NK-92 treated with Interleukin-12 subunit alpha and Interleukin-12 subunit beta, amount 100 ng/mL, for 24 hours (cell line): ENCODE data around the gene DMBX1.
A peak's percentile ranks its signal among the peaks of the same experiment; 100 is the strongest.

Source experiments
- DNase-seq: peaks from one replicate; lab custom pipeline; 2025; lab: John Stamatoyannopoulos, UW

Gene DMBX1

DNA sequence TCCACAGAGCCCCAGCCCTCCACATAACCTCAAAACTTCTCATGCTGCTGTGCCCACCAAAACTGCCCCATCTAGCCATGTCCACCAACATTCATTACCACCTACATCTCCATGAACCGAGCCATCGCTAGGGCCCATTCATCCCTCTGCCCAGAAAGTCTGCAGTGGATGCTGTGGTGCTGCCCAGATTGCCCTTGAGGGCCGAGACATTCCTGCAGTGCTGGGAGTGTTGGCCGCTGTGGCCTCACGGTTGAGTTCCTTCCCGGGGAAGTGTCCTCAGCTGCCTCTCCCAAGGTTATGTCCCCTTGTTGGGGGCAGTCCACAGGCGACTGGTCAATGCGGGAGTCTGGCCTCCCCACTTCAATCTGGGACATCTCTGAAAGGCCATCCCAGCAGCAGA, 30.3 kb upstream of the DMBX1 start:
- no peak for DNase-seq

- no peak for DNase-seq
Observed at GRCh38 chr1:46461017-46461808, 28.4 kb upstream of the DMBX1 start.

GRCh38 chr1:46461809-46462448, 27.7 kb upstream of the DMBX1 start:
- no peak for DNase-seq

DNA sequence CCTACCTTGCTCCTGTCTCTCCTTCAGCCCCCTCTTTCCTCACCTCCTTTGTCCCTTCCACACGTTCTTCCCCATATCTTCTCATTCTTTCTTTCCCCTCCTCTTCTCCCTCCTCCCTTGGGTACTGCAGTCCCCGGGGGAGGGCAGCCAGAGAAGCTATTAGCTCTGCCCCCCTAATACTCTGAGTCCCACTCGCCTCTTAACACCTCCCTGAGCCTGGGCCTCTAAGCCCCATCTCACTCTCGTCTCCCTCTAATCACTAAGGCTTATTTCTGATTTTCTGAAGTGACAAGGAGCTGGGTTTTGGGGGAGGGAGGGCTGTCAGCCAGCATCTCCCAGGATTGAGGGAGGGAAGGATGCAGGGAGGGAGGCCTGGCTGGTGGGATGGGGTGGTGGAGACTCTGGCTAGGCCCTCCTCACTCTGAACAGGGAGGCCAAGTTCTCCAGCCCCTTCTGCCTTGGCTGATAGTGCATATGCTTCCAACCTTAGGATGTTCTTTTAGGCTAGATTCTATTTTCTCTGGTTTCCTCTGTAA, 25.6 kb upstream of the DMBX1 start:
- no peak for DNase-seq

DNA sequence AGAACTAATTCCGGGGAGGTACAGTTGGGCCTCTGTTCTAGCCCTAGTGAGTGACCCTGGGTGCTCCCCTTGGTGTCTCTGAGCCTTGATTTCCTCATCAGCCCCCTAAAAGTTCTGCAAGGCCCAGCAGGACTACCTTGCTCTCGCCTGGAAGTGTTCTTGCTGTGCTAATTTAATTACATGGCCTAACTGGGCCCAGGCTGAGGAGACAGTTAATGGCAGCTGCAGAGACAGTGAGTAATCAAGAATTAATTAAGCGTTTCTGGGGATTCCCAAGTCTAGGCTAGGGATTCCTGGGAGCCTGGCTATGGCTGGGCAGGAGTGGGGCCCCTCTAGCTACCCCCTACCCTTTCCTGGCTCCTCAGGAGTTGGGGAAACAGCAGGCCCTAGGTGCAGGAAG, 24.7 kb upstream of the DMBX1 start:
- DNase-seq: no peak

DNA sequence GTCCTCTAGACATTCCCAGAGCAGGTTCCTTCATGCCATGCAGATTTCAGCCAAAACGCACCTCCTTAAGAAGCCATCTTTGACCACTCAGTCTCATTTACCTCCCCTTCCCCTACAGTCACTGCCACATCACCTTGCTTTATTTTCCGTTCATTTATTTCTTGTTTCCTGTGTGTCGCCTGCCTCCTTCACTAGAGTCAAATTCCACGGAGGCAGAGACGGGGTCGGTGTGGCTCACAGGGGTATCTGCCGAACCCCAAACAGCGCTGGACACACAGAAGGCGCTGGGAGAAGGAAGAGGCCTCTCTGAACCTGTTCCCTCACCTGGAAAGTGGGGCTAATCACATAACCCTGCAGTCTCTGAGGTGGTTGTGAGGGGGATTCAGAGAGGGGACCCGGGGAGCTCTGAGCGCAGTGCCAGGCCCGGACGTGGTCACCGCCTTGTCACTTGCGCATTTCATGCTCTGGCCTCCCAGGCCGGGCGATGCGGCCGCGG, 23.6 kb upstream of the DMBX1 start:
- DNase-seq: no peak

DNA sequence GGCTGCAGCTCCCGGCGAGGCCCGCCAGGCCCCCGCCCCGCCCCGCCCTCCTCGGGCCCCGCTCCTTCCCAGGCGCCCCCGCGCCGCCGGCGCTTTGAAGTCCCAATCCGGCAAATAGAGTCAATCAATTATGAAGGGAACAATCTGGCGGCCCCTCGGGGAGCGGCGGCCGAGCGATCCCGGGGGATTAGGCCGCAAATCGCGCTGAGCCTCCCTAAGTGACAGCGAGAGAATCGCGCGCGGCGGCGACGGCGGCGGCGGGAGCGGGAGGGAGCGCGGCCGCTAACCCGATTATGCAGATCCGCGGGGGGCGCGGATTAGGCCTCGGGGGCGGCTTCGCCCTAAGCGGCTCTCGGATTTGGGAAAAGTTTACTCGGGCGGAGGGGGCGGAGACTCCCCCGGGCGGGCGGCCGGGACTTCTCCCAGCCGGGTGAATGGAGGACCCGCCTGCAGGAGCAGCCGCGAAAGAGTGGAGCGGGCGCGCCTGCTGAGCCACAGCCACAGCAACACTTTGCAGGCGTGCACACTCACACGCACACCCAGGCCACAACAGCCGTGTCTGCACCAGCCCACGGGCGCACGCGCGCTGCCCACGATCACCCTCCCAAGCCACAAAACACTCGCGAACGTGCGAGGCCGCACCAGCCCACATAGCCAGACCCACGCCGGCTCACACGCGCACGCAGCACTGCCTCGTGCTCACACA, 23.0 kb upstream of the DMBX1 start:
- no peak for DNase-seq

DNA sequence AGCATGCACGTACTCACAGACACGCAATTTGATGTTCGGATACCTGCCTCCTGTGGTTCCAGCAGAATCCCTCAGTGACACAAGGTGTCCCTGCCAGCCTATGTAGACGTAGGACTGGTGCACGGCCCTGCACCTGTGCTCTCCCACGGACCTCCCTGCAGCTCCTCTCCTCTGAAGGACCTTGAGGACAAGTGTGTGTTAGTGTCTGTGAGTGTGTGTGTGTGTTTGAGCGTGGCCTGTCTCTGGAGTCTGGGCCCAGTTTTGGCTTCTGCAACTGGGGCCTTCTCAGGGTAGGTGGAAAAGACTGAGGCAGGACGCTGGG, 22.5 kb upstream of the DMBX1 start:
- DNase-seq: no peak

GRCh38 chr1:46469881-46470280, 19.8 kb upstream of the DMBX1 start:
- no peak for DNase-seq

DNA sequence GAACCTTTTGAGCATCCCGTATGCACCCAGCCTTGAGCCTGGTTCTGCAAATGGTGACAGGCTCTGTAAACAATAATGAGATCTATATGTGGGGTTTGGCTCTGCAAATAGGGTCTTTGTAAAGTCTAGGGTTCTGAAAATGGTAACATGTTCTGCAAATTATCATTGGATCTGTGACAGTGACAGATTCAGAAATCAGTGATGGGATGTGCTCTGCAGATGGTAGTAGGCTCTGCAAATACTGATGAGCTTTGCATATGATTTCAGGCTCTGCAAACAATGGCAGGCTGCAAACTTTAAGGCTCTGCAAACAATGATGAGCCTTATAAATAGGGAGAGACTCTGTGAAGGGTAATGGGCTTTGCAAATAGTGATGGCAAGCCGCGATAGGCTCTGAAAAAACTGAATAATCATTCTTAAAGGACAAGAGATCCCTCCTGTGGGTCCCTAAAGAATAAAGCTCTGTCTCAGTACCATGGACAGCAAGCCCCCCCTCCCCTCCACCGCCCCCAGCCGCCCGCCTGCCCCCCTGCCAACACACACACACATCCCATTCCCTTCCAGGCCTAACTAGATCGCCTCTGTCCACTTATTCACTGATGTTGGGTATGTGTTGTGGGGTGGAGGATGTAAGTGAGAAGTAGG, 17.7 kb upstream of the DMBX1 start:
- no peak for DNase-seq

DNA sequence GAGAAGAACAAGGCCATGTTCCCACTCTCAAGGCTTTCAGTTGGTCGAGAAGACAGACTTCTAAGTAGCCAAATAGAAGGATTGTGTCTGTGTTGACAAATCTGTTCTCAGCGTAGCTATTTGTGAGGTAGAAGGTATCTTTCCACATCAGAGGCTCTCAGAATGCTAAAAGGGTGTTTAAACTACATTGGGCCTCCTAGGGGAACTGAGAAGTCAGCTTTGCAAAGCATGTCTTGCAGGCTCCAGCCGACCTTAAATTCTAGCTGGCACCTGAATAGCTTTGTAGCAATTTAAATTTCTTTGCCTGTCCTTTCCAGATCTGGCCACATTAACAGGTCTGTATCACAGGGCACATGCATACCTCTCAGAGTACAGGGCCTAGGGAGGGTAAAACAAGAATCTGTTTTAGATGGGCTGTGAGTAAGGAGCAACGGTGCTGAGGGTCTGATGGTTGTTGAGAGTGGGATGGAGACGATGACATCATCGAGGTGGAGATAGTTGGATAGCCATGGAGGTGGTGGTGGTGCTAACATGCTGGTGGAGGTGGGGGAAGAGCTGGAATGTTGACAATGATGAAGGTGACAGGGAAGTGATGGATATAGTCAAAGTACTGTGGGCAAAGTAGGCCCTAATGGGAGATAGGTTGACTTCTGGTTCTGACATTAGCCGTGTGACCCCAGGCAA, 17.0 kb upstream of the DMBX1 start:
- DNase-seq: no peak

DNA sequence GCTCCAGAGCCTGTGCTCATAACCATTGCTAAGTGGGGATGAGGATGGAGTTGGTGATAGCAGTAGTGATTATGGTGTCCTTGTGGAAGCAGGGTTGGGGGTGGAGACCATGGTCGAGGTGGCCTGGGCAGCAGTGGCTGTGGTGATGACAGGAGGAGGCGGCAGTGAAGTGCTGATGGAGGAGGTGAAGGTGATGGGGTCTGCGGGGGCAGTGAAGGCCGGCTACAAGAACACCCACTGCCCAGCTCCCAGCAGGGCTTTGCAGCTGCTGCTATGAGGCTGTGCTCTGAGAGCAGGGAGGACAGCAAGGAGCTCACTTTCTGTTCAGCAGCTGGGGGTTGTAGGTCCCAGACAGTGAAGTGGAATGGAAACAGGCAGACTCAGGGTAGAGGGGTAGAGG, 15.6 kb upstream of the DMBX1 start:
- no peak for DNase-seq

DNA sequence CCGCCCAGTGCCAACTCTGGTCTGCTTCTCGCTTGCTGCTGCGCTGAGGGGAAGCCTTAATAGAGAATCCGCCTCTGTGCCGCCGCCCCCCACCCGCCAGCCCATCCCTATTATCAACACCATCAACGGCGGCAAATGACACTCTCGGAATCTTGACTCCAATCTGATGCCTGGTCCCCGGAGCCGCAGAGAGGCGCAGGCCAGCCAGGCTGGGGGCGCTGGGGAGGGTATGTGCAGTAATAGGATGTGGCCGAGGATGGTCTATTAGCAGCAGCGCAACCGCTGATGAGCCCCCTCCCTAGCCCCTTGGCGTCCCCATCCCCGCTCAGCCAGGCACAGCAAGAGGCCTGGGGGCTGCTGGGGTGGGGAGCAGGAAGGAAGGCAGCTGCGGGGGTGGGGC, 15.1 kb upstream of the DMBX1 start:
- no peak for DNase-seq

DNA sequence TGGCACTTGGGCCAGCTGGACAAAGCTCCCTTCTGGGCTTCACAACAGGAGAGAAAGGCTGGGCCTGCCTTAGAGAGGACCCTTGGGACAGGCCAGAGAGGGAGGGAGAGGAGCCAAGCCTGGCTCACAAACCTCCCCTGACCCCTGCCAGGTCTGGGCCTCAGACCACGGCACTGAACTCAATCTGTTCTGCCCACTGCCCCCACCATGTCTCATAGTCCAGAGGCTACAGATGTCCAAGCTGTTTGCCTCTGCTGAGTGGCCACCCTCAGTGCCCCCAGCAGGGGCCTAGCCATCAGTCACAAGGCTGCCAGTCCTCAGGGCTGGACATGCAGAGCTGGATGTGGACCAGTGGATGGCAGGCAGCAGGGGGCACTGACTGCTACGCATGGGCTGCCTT, 13.0 kb upstream of the DMBX1 start:
- DNase-seq: no peak

GRCh38 chr1:46477153-46477929, 12.3 kb upstream of the DMBX1 start:
- DNase-seq: peak; percentile 48

- no peak for DNase-seq
Observed at GRCh38 chr1:46478721-46479485, 10.7 kb upstream of the DMBX1 start.

- no peak for DNase-seq
Observed at GRCh38 chr1:46479744-46480350, 9.8 kb upstream of the DMBX1 start.

DNA sequence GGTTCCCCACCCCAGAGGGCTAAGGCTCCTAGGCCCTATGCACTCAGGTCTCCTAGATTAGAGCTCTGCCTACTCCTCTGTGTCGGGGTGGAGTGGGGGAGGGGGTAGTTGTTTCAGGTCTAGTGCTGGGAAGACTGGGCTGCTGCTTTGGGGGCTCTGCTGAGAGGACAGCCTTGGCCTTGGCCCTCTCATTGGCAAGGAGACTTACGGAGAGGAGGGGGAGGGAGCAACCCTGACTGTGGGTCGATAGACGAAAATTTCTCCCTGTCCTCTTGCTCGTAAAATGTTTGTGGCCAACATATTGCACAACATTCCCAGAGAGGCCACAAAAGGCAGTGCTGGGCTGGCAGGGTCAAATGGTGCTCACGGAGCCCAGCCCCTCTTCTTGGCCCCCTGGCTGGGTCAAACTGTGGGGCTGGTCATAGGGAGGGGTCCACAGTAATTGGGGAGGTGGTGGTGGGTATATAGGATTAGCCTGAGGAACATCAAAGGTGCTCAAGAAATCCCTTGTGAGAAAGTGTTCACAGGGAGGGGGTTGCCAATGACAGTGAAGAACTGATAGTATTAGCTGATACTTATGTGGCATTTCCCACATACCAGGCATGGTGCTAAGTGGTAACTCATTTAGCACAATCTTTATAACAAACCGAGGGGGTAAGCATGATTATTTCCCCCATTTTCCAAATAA, 8.5 kb upstream of the DMBX1 start:
- no peak for DNase-seq

DNA sequence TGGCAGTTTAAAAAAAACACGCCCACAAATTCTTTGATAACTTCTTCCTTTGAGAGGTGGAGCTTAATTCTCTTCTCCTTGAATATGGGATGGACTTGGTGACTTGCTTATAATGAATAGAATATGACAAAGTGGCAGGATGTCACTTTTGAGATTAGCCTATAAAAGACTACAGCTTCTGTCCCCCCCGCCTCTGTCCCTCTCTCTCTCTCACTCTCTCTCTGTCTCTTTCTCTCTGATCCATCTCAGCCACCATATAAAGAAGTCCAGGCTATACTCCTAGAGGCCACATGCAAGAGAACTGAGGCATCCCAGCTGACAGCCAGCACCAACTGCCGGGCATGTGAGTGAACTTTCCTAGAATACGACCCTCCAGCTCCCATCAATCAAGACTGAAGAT, 7.7 kb upstream of the DMBX1 start:
- DNase-seq: no peak
